GM12864 (cell line): Measurements from ENCODE around the gene BLMH.

Source experiments
- DNase-seq: peaks from one replicate; pipeline ENCODE4 v3.0.0-alpha.2; 2011; ENCODE audit warnings: low read depth
- H3K4me3 ChIP-seq: 2 replicates; pipeline ENCODE4 v1.5.1; 2011; ENCODE audit warnings: mild to moderate bottlenecking, low read depth, low read length, control low read depth
- CTCF ChIP-seq: IDR thresholded peaks from 2 replicates; pipeline ENCODE4 v1.5.1; 2011; ENCODE audit warnings: low read depth, mild to moderate bottlenecking, moderate library complexity, low read length, control low read depth, inconsistent platforms; ENCODE audit errors: missing control alignments

The BLMH gene

GRCh38 chr17:30318155-30318554, 26.4 kb upstream of the BLMH start:
- DNase-seq: no peak
- no peak overlapping the region for H3K4me3 ChIP-seq
- TF ChIP-seq CTCF: no peak

GRCh38 chr17:30316736-30317135, 25.0 kb upstream of the BLMH start:
- no peak for DNase-seq
- H3K4me3 ChIP-seq: no peak overlapping the region
- no peak for TF ChIP-seq CTCF

DNA sequence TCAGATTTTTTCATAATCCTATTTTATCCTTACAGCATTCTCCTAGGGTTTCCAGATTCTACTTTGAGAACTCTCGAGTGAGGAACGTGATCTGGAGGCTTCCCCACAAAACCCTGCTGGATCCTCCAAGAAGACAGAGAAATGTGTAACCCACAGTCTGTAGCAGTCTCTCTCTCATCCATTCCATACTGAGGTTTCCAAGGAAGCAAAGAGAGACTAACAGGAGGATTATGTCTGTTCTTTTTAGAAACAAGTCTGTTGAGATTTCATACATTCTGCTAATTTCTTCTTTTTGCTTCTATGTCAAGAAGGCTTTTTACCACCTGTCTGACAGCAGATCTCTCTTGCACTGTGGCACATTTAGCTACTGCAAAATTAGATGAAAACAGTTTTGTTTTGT, 23.4 kb upstream of the BLMH start:
- no peak for TF ChIP-seq CTCF
- H3K4me3 ChIP-seq: no peak overlapping the region
- no peak for DNase-seq

DNA sequence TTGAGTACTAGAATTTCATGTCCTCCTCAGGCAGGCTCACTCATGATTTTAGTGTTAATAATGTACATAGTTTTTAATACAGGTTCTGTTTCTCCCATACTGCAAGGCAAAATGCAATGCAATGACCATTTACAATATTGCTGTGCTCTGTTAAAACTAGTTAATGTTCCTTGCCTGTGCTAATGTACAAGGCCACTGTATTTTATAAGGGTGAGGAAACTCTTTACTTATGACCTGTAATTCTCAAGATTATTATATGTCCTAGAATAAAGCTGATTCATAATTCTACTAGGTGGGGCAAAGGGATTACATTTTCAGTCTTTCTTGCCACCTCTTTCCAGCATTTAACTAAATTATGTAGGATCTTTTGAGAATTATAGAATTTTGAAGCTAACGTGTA, 22.7 kb upstream of the BLMH start:
- no peak overlapping the region for H3K4me3 ChIP-seq
- TF ChIP-seq CTCF: no peak
- DNase-seq: no peak

- H3K4me3 ChIP-seq: no peak overlapping the region
- no peak for DNase-seq
- TF ChIP-seq CTCF: no peak
Measured at GRCh38 chr17:30312226-30312625, 20.5 kb upstream of the BLMH start.

GRCh38 chr17:30310562-30310961, 18.8 kb upstream of the BLMH start:
- TF ChIP-seq CTCF: no peak
- H3K4me3 ChIP-seq: no peak overlapping the region
- DNase-seq: no peak

GRCh38 chr17:30309591-30309990, 17.8 kb upstream of the BLMH start:
- DNase-seq: no peak
- H3K4me3 ChIP-seq: no peak overlapping the region
- TF ChIP-seq CTCF: no peak
